GM12801 (cell line): ENCODE measurements around the gene MRPS7.

ENCODE experiments used
- CTCF ChIP-seq: IDR thresholded peaks from one replicate; pipeline ENCODE4 v1.5.1; 2011; ENCODE audit warnings: control low read depth; ENCODE audit not compliant: insufficient read length; ENCODE audit errors: extremely low read depth

MRPS7 gene

GRCh38 chr17:75287221-75287620 is 25.5 kb downstream of the MRPS7 start:
- no peak for TF ChIP-seq CTCF

- TF ChIP-seq CTCF, result no peak
Measured at GRCh38 chr17:75288359-75288758, 26.7 kb downstream of the MRPS7 start.

- TF ChIP-seq CTCF, result no peak
Measured at GRCh38 chr17:75288770-75289114, 27.1 kb downstream of the MRPS7 start.

- no peak for TF ChIP-seq CTCF
Measured at GRCh38 chr17:75289115-75289831, 27.6 kb downstream of the MRPS7 start, which contains the start of gene SLC25A19. SLC25A19 (minus strand) TSS chr17:75289433; CDS start chr17:75286764, 2,669 bp downstream.

- TF ChIP-seq CTCF, result no peak
Measured at GRCh38 chr17:75289832-75290337, 28.2 kb downstream of the MRPS7 start.

- no peak for TF ChIP-seq CTCF
Measured at GRCh38 chr17:75295201-75296158, 33.8 kb downstream of the MRPS7 start.

GRCh38 chr17:75300280-75300679 is 38.6 kb downstream of the MRPS7 start:
- TF ChIP-seq CTCF, result no peak
